Measurements from ENCODE around the gene BORCS6.
"Not testable (repeated sequence)": the region's sequence is repeated elsewhere in the genome, so short reads cannot be mapped to it uniquely, and the experiment has no call there.

Gene BORCS6

DNA sequence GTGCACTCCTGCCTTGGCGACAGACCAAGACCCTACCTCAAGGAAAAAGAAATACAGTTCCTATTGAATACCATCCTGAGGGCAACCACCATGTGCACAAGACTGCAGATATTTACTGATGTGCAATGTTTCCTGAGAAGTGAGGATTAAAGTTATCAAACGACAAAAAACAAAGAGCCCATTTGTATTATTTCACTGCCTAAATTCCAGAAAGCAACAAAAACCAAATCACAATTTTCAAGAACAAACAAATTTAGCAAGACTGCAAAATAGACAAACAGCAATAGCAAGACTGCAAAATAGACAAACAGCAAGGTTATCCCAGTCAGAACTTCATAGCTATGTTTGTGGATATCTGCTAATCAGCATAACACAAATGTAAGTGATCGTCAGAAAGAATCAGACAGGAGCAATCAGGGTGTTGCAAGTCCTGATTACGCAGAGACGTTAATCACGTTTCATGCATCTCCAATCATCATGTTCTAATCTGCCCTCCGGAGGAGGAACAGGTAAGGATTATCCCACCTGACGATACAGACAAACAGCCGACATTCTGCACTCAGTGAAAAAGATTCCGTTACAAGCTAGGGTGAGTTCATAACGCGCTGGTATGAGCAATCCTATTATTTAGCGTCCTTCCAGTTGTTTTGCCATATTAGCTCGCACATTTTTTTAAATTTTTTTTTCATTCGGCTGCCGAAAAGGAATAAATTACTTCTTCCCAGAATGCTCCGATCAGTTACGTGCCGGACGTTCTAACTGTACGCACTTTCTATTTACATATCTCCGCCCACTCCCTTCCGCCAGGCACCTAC, 16.7 kb downstream of the BORCS6 start:
- ATAC-seq, result peak; percentile 82 to 87

DNA sequence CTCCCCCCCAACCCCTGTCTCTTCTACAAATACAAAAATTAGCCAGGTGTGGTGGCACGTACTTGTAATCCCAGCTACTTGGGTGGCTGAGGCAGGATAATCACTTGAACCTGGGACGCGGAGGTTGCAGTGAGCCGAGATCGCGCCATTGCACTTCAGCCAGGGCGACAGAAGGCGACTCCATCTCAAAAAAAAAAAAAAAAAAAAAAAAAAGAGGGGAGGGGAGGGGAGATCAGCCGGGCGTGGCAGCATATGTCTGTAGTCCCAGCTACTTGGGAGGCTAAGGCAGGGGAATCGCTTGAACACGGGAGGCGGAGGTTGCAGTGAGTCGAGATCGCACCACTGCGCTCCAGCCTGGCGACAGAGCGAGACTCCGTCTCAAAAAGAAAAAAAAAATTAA, 19.8 kb downstream of the BORCS6 start:
- ATAC-seq, result not testable (repeated sequence)

DNA sequence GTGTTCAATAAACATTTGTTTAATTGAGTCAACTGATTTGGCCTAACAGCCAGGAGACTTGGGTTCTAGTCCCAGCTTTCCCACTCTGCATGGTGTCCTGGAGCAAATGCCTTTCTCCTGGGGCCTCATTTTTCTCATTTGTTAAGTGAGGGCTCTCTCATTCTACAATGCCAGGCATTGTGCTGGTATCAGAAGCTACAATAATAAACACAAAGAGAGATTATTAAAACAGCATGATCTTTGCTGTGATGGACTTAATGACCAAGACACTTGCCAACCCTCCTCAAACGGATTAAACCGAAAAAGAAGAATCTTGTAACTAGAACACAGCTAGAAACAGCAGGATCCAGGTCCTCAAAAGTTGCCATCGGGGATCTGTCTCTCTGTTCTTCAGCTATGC, 22.5 kb downstream of the BORCS6 start:
- no peak for ATAC-seq

DNA sequence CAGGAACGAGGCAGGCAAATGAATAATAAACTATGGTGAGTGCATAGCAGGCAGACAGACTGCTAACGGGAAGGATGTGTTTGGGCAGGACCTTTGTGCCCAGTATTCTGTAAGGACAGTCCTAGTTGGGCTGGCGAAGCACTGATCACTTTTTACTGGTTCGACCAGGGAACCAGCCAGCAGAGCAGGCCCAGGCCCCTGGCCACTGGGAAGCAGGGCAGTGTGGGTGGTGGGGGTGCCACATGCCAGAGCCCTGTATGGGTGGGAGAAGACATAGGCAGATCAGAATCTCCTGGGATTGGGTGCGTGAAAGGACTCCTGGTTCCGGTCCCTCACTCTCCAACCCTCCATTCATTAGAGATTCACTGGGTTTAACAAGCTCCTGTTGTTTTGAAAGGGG, 23.2 kb downstream of the BORCS6 start:
- ATAC-seq, result no peak

DNA sequence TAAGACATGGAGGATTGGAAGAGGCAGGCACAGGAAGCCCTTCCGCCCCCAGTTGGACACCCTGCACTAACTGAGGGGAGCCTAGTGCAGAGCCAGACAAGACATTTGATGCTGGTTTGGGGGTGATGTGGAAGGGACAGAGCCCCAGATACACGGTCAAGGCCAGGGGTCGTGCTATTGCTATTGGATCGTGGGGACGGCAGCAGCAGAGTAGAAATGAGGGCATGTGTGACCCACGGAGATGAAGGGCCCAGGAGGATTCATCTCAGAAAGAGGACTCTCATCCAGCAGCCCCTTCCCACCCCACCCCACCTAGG, 25.2 kb downstream of the BORCS6 start:
- no peak for ATAC-seq

DNA sequence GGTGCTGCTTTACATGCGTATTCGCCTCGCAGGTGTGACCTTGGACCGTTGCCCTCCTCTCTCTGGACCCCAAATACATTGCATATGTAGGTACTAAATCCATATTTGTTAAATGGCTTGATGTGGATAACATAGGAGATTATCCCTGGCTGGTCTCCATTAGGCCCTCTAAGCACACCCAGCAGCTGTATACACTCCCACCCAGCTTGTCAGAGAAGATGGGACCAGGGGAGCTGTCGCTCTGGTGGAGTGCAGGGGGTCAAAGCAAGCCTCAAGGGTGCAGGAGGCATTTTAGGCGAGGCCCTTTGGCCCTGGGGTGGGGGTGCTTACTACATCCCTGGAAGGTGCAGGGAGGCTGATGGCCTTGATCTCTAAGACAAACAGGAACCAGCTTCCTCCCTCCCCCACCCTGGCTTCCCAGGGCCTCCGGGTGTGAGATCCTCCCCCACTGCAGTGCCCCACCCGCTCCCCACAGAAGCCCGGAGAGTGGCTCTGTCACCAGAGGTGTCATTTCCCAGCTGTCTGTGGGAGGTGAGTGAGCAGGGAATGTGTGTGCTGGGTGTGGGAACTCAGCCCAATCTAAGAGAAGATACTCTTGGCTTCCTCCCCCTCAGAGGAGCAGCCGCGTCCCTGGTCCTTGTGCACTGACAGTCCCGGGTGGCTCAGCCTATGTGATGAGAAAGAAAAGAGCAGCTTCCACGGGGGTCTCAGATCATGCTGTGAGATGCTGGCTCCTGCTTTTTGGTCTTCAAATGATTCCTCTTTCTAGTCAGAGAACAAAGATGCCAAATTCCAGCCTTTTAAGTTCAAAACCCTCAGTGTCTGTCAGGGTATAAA, 25.8 kb downstream of the BORCS6 start:
- peak; percentile 39 to 50 for ATAC-seq

DNA sequence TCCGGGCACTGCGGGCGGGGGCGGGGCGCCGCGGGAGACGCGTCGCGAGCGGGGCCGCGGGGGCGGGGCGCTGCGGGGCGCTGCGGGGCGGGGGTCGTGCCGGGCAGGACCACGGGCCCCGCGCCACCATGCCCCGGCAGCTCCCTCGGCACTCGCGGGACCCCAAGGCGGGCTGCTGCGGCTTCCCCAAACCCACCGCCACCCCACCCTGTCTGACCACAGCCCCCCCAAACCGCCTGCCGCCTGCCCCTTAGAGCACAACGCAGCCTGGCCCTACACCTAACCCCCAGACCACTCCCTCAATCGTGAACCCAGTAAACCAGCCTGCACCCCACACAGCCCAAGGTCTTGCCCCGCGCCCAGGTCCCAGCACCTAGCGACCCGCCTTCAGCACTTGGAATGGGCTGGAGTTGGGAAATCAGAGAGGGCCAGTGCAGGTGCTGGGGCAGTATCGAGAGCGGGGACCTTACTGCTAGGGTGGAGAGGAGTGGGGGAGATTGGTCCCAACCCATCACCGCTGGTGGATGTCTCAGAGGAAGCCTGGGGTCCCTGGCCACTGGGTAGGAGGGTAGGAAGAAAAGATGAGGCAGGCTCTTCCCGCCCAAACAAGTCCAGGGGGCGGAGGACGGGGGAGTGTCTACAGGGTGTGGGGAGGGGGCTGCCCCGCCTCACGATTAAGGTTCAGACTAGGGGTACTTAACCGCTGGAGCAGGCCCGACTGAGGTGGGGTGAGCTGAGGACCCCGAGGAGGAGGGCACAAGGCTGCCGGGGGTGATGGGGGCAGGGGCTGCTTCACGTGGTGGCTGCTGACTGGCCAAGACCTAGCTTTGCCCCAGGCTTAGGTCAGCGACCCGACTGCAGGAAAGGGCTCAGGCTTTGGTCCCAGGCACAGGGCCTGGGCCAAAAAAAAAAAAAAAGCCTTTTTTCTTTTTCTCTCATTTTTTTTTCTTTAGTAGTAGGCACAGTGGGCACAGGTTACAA, 26.7 kb downstream of the BORCS6 start:
- peak; percentile 1 to 6 for ATAC-seq

DNA sequence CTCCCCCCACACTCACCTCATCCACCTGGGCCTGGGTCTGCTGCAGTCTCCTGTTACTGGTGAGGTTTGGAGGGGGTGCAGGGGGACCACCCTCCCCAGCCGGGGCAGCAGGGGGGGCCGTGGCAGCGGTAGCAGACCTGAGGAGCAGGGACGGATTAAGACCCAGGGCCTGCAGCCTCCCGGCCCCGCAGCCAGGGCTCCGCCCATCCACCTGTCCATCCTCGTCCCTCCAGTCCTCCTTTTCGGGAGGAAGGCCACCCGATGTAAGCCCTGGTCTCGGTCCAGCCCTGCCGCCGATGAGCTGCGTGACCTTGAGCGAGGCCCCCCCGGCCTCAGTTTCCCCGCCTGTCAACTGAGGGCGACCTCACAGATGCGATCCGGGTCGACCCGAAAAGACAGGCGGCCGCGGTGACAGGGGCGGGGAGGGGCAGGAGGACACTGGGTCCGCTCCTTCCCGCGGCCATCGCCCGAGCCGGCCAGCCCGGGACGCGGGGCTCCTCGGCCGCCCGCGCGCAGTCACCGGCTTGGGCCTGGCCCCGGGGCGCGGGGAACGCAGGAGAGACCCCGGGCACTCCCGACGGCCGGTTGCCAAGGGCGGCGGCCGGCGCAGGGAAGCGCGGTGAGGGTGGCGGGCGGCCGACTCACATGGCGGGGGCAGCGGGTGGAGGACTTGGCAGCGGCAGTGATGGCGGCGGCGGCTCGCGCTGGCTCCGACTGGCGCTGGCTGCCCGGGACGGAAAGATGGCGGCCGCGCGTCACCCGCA, 27.6 kb downstream of the BORCS6 start, which contains the start of gene VAMP2:
VAMP2 (minus strand) TSS at position 716 of the 764 bp plus-strand sequence; CDS start at position 647, 69 bp downstream.
- peak; percentile 70 for ATAC-seq

DNA sequence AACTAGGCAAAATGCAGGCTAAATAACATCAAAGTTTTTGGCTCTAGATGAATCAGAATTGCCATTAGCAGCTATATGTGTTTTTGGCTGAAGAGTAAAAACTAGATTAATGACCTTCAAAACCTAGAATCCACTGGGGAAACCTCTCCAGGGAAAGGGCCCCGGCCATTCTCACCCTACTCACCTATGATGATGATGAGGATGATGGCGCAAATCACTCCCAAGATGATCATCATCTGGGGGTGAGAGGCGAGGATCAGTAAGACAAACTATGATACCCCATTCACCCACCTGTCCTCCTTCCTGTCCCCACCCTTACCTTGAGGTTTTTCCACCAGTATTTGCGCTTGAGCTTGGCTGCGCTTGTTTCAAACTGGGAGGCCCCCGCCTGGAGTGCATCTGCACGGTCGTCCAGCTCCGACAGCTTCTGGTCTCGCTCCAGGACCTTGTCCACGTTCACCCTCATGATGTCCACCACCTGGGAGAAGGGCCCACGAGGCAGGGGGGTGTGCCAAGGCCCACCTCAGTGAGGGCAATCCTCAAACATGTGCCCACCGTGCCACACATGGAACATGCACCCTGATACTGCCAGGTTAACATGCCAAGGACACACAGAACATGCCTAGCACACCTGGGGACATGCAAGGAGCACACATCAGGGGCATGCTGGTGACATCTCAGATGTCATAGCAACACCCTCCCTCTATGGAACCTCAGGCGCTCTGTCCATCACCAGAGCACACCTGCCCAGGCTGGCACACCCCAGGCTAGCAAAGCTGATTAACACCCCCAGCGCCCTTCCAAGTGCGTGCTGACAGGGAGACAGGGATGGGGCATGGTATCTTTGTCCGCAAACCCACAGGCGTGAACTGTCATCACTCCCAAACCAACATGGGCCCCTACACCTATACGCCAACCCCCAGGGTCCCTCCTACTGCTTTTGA, 28.4 kb downstream of the BORCS6 start:
- ATAC-seq, result no peak

DNA sequence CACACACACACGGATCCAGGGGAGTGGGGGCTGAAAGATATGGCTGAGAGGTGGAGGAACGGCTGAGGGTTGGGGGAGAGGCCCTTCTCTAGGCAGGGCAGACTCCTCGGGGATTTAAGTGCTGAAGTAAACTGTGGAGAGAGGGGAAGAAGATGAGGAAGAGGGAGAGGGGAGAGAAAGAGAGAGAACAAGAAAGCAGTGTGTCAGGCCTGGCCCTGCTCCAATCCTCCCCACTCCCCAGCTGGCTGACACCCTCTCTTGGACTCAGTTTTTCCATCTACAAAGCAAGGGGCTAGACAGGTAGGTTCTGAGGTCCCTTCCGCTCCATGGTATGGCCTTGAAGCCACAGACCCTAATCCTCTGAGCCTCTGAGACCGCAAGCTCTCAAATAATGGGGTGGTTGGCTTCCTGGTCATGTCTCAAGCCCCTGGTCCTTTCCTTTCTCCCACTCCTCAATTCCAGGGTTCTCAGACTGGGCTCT, 29.2 kb downstream of the BORCS6 start:
- no peak for ATAC-seq

DNA sequence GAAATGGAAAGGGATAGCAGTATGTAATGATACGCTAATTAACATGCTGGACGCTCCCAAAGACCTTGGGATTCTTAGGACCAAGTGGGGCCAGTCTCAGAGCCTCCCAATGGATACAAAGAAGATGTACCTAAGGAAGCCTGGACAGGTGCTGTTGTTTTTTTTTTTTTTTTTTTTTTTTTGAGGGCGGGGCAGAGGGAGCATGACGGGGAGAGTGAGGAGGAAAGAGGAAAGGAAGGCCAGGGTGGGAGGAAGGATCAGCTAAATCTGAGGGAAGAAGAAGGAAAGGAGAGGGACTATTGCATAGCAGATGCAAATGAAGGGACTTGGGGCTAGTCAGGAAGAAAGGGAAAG, 29.8 kb downstream of the BORCS6 start:
- no peak for ATAC-seq

DNA sequence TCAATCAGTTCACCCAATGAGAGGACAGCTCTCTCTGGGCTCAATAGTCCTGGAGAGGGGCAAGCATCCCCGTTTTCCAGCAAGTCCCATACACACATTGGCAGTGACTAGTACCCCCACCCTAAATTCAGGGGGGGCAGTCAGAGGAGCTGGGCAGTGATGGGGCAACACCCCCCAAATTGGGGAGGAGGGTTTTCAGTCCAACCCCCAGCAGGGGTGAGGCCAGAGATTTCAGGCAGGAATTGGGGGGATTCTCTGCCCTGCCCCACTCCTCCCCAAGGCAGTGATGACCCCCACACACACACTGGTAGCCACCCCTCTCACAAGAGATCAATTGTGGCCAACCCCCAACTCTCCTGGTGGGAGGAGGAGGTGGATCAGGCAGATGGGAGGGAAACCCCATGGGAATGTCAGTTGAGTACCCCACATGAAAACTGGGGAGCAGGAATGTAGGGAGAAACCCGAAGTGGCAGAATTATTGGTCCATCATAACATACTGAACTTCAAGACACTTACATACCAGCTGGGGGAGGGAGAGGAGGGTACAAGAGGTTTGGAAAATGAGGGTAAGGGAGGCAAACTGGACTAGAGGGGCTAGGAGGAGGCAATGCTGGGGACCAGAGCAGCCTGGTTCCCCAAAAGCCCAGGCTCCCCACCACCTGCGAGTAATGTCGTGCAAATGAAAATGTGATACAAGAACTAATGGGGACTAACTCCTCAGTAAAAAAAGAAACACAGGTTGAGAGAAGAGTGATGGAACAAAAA, 30.3 kb downstream of the BORCS6 start:
- ATAC-seq, result no peak

DNA sequence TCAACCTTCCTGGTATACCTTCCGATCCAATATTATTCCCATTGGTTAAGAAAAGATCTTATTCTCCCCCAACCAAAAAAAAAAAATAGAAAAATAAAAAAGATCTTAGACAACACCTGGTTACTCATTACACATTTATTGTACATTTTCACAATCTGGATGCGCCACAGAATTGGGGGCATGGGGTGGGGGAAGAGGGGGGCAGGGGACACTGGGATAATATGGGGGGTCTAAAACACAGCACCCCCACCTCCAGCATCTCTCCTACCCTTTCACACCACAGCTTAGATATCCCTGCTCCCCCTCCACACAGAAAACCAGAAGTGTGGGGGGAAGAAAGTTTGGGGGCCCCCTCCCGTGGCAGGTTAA, 31.0 kb downstream of the BORCS6 start:
- ATAC-seq, result no peak

DNA sequence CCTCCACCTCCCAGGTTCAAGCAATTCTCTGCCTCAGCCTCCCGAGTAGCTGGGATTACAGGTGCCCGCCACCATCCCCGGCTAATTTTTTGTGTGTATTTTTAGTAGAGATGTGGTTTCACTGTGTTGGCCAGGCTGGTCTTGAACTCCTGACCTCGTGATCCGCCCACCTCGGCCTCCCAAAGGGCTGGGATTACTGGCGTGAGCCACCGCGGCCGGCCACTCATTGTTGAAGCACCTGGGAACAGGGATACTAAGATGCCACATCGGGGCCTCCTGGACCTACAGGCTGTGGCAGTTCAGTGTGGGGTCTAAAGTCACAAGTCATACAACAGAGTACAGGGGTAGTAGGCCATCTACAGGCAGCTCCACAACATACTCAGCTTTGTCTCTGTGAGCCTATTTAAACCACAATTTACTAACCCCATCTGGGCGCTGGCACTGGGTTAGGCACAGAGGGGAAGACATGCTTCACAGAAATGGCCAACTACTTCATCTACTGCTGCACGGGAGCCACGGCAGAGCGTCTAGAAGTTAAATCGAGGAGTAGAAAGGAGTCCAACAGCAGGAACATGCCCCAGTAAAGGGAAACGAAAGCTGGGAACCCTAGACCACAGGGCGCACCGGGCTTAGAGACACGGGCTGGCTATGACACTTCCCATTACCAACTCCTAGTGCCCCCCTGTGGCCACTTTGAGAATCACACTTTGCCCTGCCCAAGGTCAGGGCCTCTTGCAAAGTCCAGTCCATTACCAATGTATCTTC, 31.5 kb downstream of the BORCS6 start:
- peak in 1 of 2 donors; percentile 11 for ATAC-seq

DNA sequence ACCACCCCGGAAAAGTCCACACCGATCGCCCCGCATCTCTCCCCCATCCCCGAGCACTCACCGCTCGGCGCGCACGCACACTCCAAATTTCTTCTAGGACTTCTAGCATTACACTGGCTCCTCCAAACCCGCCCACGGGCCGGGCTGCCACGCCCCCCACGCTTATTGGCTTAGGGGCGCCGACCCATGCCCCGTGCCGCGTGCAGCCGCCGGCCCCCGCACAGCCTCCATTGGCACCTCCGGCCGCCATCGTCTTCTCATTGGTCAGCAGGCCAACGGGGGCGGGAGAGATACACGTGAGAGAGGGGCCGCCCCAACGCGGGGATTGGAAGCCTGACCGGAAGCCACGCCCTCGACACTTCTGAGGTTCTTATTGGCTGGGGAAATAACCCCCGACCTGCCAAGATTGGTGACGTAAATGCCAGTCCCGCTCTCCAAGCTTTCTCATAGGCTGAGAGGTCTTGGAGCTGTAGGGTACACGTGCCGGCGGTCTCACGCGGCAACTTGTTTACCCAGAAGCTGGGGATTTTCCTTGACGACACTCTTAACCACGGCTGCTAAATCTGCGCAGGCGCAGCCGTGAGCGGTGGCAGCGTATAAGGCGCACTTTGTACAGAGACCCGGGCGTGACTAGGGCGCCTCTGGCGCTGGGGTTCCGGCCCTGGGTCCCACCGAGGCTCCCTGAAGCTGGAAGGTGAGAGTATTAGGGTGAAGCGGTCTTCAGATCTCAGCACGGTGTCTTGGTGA, 33.6 kb downstream of the BORCS6 start:
- peak; percentile 81 to 83 for ATAC-seq

DNA sequence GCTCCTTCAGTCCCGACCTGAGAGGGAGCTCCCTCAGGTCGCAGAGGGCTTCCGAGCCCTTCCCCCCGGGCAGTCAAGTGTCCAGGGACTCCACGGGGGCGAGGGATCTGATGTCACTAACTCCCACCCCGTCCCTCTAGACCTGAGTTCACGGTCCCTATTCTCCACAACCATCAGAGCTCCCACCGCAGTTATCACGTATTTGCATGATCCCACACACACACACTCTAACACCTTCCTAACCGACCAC, 34.1 kb downstream of the BORCS6 start:
- no peak for ATAC-seq

DNA sequence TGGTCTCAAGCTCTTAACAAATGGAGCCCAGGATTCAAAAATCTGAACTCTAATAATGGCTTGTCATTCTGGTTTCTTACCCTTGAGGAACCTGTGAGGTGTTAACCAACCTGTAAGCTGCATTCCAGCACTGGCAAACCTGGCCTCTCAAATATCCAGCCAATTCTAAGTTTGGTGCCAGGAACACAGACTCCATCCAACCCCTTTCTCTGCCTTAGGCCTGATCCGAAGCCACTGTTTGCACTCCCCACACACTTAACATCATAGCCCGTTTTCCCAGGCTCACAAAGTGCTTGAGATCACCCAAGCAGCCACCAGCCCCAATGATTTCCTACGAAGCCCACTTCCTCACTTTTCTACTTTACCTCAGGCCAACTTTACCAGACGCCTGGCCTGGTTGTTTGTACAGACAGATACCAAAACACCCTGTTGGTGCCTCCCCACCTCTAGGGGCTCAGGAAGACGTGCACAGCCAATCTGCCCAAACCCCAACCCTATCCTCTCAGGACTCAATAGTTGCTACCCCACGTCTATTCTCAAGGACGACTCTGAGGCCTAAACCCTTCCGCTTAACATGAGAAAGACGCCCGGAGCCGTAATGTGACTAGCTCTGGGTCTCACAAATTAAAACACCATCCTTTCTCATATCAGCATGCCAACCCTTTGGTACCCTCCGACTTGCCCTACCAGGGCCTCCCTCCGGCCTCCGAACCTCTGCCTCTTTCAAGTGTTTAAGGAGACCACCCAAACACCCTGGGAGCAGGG, 34.6 kb downstream of the BORCS6 start:
- no peak for ATAC-seq

DNA sequence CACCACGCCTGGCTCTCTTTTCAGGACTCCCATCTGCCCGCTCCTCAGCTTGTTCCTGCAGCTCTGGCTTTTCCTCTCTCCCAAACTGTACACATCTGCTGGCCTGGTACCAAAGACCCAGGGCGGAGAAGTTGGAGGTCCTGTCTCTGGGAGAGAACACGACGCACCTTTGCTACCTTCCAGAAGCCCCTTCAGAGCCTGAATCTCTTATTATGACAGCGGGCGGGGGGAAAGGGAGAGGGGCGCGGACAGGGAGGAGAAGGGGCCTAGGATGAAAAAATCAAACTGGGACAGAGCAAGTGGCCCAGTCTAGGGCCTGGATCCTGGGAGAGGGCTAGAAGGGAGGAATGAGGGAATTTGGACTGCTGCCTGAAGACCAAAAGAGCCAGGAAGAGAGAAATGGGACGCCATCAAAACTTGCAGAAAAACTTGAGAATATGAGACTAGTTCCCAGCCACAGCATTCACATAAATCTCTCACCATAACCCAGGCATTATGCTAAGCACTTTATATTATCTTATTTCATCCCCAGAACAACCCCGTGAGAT, 35.3 kb downstream of the BORCS6 start:
- ATAC-seq, result no peak

Measured in activated CD4-positive, CD25-positive, alpha-beta regulatory T cell treated with anti-CD3 and anti-CD28 coated beads, Interleukin-2, amount 50 U/mL, for 24 hours (primary cell).